Liver (tissue), 9 donors: ENCODE results near the gene ERGIC2. TPM values are rescaled to one million over a fixed set of nuclear protein-coding genes. Genes with fewer than 3 reads are reported as not detected.

Source experiments
- DNase-seq: peaks from one replicate; pipeline ENCODE4 v3.0.0-alpha.2; 2017; ENCODE audit warnings: low spot score
- H3K27ac ChIP-seq, 2 donors: one replicate each; pipeline ENCODE4 v1.7.0; 2013; ENCODE audit warnings: inconsistent platforms in 2 of 2, low read length in 2 of 2, control low read depth in 1 of 2, low read depth in 1 of 2, mild to moderate bottlenecking in 1 of 2
- H3K27me3 ChIP-seq, 4 donors: one replicate each; pipeline versions ENCODE4 v1.6.1 to v1.7.0; 2013; ENCODE audit warnings: low read length in 3 of 4, inconsistent platforms in 1 of 4, mild to moderate bottlenecking in 1 of 4, moderate library complexity in 1 of 4; ENCODE audit not compliant: control insufficient read depth in 4 of 4, insufficient read depth in 4 of 4
- H3K36me3 ChIP-seq, 4 donors: one replicate each; pipeline versions ENCODE4 v1.6.1 to v1.7.0; 2013; ENCODE audit warnings: low read length in 3 of 4, mild to moderate bottlenecking in 3 of 4, low read depth in 1 of 4, moderate library complexity in 1 of 4; ENCODE audit not compliant: control insufficient read depth in 4 of 4, insufficient read depth in 3 of 4
- H3K4me1 ChIP-seq, 4 donors: one replicate each; pipeline versions ENCODE4 v1.6.1 to v1.7.0; 2013; ENCODE audit warnings: low read length in 3 of 4, mild to moderate bottlenecking in 3 of 4, moderate library complexity in 1 of 4; ENCODE audit not compliant: control insufficient read depth in 4 of 4, insufficient read depth in 4 of 4
- H3K4me3 ChIP-seq, 3 donors: one replicate each; pipeline versions ENCODE4 v1.6.1 to v1.7.0; 2013; ENCODE audit warnings: low read length in 3 of 3, control low read depth in 1 of 3, low read depth in 1 of 3, mild to moderate bottlenecking in 1 of 3
- H3K9ac ChIP-seq, 2 donors: one replicate each; pipeline ENCODE4 v1.7.0; 2013; ENCODE audit warnings: low read length in 2 of 2, mild to moderate bottlenecking in 2 of 2, moderate library complexity in 2 of 2, control low read depth in 1 of 2, low read depth in 1 of 2
- H3K9me3 ChIP-seq, 4 donors: one replicate each; pipeline versions ENCODE4 v1.6.1 to v1.7.0; 2013; ENCODE audit warnings: low read length in 3 of 4; ENCODE audit not compliant: control insufficient read depth in 4 of 4
- ATF3 ChIP-seq: IDR thresholded peaks from 2 replicates; pipeline ENCODE4 v1.6.1; 2016; ENCODE audit warnings: antibody characterized with exemption
- EGR1 ChIP-seq, 2 donors: IDR thresholded peaks; 2 replicates each; pipeline ENCODE4 v1.6.1; 2016 to 2018; ENCODE audit warnings: antibody characterized with exemption in 2 of 2, low read depth in 2 of 2
- FOXA1 ChIP-seq: IDR thresholded peaks from 2 replicates; pipeline ENCODE4 v1.6.1; 2016; ENCODE audit warnings: antibody characterized with exemption
- FOXA2 ChIP-seq: IDR thresholded peaks from 2 replicates; pipeline ENCODE4 v1.6.1; 2016; ENCODE audit warnings: antibody characterized with exemption
- GABPA ChIP-seq, 2 donors: IDR thresholded peaks in 1 of 2; conservative IDR thresholded peaks in 1 of 2; 2 replicates each; pipeline ENCODE4 v1.6.1; 2016; ENCODE audit warnings: antibody characterized with exemption in 2 of 2, mild to moderate bottlenecking in 1 of 2, moderate library complexity in 1 of 2
- HNF4A ChIP-seq, 2 donors: conservative IDR thresholded peaks; 2 replicates each; pipeline ENCODE4 v1.6.1; 2016; ENCODE audit warnings: antibody characterized with exemption in 2 of 2, mild to moderate bottlenecking in 2 of 2
- HNF4G ChIP-seq: IDR thresholded peaks from 2 replicates; pipeline ENCODE4 v1.6.1; 2016; ENCODE audit warnings: antibody characterized with exemption
- JUND ChIP-seq, 2 donors: IDR thresholded peaks; 2 replicates each; pipeline ENCODE4 v1.6.1; 2016; ENCODE audit warnings: antibody characterized with exemption in 2 of 2
- MAX ChIP-seq: IDR thresholded peaks from 2 replicates; pipeline ENCODE4 v1.6.1; 2016; ENCODE audit warnings: antibody characterized with exemption
- RAD21 ChIP-seq, 2 donors: IDR thresholded peaks; 2 replicates each; pipeline ENCODE4 v1.6.1; 2016; ENCODE audit warnings: antibody characterized with exemption in 2 of 2, mild to moderate bottlenecking in 2 of 2
- RXRA ChIP-seq, 2 donors: IDR thresholded peaks; 2 replicates each; pipeline ENCODE4 v1.6.1; 2017 to 2018; ENCODE audit warnings: antibody characterized with exemption in 2 of 2, mild to moderate bottlenecking in 1 of 2
- SP1 ChIP-seq: IDR thresholded peaks from 2 replicates; pipeline ENCODE4 v1.6.1; 2018; ENCODE audit warnings: antibody characterized with exemption, mild to moderate bottlenecking
- TAF1 ChIP-seq: conservative IDR thresholded peaks from 2 replicates; pipeline ENCODE4 v1.6.1; 2016; ENCODE audit warnings: antibody characterized with exemption, mild to moderate bottlenecking
- YY1 ChIP-seq: IDR thresholded peaks from 2 replicates; pipeline ENCODE4 v1.6.1; 2016; ENCODE audit warnings: antibody characterized with exemption, mild to moderate bottlenecking
- WGBS: extraction: QIAGEN DNeasy Blood & Tissue Kit; methylation state at CpG from one replicate; pipeline ENCODE4 v1.1.7; 2013; 5-methylcytosine and 5-hydroxymethylcytosine counted together
- polyA plus RNA-seq, 2 donors: library from polyadenylated mRNA; stranded (reverse) in 1 of 2; unstranded in 1 of 2; fragments of 200-250 nt in 1 of 2; fragments of >200 nt in 1 of 2; fragmentation: Nextera tagmentation in 1 of 2; extraction: Ambion mirVana in 1 of 2; gene quantifications; one replicate each; pipeline versions ENCODE4 v1.2.1 to v1.2.3, GENCODE V29; 2013 to 2015
- total RNA-seq, 2 donors: library from RNA; depleted of rRNA; stranded (reverse); fragments of >200 nt; gene quantifications; one replicate each; pipeline ENCODE4 v1.2.3, GENCODE V29; 2014
- TF ChIP-seq, protein P1 (sequence below): IDR thresholded peaks from 2 replicates; pipeline ENCODE4 v1.6.1; 2016; ENCODE audit warnings: antibody characterized with exemption
- TF ChIP-seq, protein P2 (sequence below): fragments of 150-350 bp; IDR thresholded peaks from 2 replicates; pipeline ENCODE4 v1.5.1; 2017; ENCODE audit warnings: improper control_type of control experiment, low read depth, low read length; ENCODE audit not compliant: missing input control
- TF ChIP-seq, protein P3 (sequence below): IDR thresholded peaks from 2 replicates; pipeline ENCODE4 v1.6.1; 2016; ENCODE audit warnings: antibody characterized with exemption, mild to moderate bottlenecking
- donor health status: healthy.
- donor health status: healthy.
- donor health status: healthy.
- donor health status: healthy.
- donor health status: healthy.

The ERGIC2 gene
- total and polyA plus RNA-seq, 4 donors, result 33.8 to 56.2 (median 40.8) TPM

GRCh38 chr12:29374913-29375312, 6.1 kb downstream of the ERGIC2 start (continued):
- no peak for TF ChIP-seq MAX

- Histone ChIP-seq H3K4me1 (peaks cover 0 to 3% (median under 1%) of the 10 kb centered on the region in 4 donors), H3K36me3 (peaks cover 0 to 16% (median 6%) of the 10 kb centered on the region in 4 donors), H3K9ac (no peak overlapping the region), H3K9me3 (no peaks in the 10 kb centered on the region), H3K27me3 (no peaks in the 10 kb centered on the region), H3K4me3 (no peak overlapping the region), H3K27ac (no peak overlapping the region)
- TF ChIP-seq YY1, result no peak
- no peak for TF ChIP-seq FOXA2
- no peak for TF ChIP-seq RAD21 (IDR thresholded peaks at IDR 0.05)
- no peak for TF ChIP-seq EGR1 (IDR thresholded peaks at IDR 0.05; ENCODE audit: low read depth in 2 of 2)
- TF ChIP-seq HNF4A (conservative IDR thresholded peaks at IDR 0.05), result no peak
- TF ChIP-seq SP1, result no peak
- TF ChIP-seq JUND (IDR thresholded peaks at IDR 0.05), result no peak
- no peak for TF ChIP-seq FOXA1
- no peak for TF ChIP-seq MAX
- TF ChIP-seq ATF3, result no peak
- TF ChIP-seq GABPA (IDR thresholded peaks at IDR 0.05 in 1 of 2, conservative IDR thresholded peaks at IDR 0.05 in 1 of 2), result no peak
- TF ChIP-seq HNF4G, result no peak
- TF ChIP-seq, protein P1, sequence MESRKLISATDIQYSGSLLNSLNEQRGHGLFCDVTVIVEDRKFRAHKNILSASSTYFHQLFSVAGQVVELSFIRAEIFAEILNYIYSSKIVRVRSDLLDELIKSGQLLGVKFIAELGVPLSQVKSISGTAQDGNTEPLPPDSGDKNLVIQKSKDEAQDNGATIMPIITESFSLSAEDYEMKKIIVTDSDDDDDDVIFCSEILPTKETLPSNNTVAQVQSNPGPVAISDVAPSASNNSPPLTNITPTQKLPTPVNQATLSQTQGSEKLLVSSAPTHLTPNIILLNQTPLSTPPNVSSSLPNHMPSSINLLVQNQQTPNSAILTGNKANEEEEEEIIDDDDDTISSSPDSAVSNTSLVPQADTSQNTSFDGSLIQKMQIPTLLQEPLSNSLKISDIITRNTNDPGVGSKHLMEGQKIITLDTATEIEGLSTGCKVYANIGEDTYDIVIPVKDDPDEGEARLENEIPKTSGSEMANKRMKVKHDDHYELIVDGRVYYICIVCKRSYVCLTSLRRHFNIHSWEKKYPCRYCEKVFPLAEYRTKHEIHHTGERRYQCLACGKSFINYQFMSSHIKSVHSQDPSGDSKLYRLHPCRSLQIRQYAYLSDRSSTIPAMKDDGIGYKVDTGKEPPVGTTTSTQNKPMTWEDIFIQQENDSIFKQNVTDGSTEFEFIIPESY, result no peak
- TF ChIP-seq RXRA (IDR thresholded peaks at IDR 0.05), result no peak
- no peak for DNase-seq
- WGBS, result 95% methylated on average over 2 of the region's 2 CpGs
These were observed 7.0 kb downstream of the ERGIC2 start for GRCh38 chr12:29374012-29374411.

- TF ChIP-seq, protein P2, sequence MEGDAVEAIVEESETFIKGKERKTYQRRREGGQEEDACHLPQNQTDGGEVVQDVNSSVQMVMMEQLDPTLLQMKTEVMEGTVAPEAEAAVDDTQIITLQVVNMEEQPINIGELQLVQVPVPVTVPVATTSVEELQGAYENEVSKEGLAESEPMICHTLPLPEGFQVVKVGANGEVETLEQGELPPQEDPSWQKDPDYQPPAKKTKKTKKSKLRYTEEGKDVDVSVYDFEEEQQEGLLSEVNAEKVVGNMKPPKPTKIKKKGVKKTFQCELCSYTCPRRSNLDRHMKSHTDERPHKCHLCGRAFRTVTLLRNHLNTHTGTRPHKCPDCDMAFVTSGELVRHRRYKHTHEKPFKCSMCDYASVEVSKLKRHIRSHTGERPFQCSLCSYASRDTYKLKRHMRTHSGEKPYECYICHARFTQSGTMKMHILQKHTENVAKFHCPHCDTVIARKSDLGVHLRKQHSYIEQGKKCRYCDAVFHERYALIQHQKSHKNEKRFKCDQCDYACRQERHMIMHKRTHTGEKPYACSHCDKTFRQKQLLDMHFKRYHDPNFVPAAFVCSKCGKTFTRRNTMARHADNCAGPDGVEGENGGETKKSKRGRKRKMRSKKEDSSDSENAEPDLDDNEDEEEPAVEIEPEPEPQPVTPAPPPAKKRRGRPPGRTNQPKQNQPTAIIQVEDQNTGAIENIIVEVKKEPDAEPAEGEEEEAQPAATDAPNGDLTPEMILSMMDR, result no peak
- TF ChIP-seq SP1, result no peak
- no peak for TF ChIP-seq JUND (IDR thresholded peaks at IDR 0.05)
- TF ChIP-seq RAD21 (IDR thresholded peaks at IDR 0.05), result no peak
- no peak for TF ChIP-seq FOXA1
- TF ChIP-seq, protein P3, sequence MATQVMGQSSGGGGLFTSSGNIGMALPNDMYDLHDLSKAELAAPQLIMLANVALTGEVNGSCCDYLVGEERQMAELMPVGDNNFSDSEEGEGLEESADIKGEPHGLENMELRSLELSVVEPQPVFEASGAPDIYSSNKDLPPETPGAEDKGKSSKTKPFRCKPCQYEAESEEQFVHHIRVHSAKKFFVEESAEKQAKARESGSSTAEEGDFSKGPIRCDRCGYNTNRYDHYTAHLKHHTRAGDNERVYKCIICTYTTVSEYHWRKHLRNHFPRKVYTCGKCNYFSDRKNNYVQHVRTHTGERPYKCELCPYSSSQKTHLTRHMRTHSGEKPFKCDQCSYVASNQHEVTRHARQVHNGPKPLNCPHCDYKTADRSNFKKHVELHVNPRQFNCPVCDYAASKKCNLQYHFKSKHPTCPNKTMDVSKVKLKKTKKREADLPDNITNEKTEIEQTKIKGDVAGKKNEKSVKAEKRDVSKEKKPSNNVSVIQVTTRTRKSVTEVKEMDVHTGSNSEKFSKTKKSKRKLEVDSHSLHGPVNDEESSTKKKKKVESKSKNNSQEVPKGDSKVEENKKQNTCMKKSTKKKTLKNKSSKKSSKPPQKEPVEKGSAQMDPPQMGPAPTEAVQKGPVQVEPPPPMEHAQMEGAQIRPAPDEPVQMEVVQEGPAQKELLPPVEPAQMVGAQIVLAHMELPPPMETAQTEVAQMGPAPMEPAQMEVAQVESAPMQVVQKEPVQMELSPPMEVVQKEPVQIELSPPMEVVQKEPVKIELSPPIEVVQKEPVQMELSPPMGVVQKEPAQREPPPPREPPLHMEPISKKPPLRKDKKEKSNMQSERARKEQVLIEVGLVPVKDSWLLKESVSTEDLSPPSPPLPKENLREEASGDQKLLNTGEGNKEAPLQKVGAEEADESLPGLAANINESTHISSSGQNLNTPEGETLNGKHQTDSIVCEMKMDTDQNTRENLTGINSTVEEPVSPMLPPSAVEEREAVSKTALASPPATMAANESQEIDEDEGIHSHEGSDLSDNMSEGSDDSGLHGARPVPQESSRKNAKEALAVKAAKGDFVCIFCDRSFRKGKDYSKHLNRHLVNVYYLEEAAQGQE, result no peak
- TF ChIP-seq HNF4G, result no peak
- no peak for TF ChIP-seq YY1
- TF ChIP-seq TAF1, result no peak
- TF ChIP-seq FOXA2, result no peak
- no peak for TF ChIP-seq ATF3
- TF ChIP-seq, protein P1, result no peak
- H3K9me3 ChIP-seq, result no peaks in the 10 kb centered on the region
- H3K36me3 ChIP-seq, result peaks cover 6 to 33% (median 25%) of the 10 kb centered on the region in 4 donors
These were observed 15.9 kb downstream of the ERGIC2 start for GRCh38 chr12:29365091-29365490.

More at GRCh38 chr12:29365091-29365490, 15.9 kb downstream of the ERGIC2 start:
- Histone ChIP-seq H3K9ac (no peak overlapping the region), H3K4me1 (no peaks in the 10 kb centered on the region), H3K27me3 (no peaks in the 10 kb centered on the region), H3K27ac (no peak overlapping the region), H3K4me3 (no peak overlapping the region)
- no peak for DNase-seq
- WGBS, result 99% methylated on average over 2 of the region's 2 CpGs
